ENCODE measurements around the gene ANKRD66. TPM values are rescaled to one million over a fixed set of nuclear protein-coding genes. Genes with fewer than 3 reads are reported as not detected.

Gene ANKRD66
- polyA plus RNA-seq, 1 of the 3 experiments (the other 2 are of a cell fraction): not detected

GRCh38 chr6:46699970-46700369, 46.8 kb upstream of the ANKRD66 start:
- TF ChIP-seq RFX5 (IDR thresholded peaks at IDR 0.05; ENCODE audit: low read length) (no peak), REST (IDR thresholded peaks at IDR 0.05; ENCODE audit: low read depth, low read length) (no peak), RXRA (IDR thresholded peaks at IDR 0.05; ENCODE audit: borderline replicate concordance, low read depth) (no peak), GABPA (IDR thresholded peaks at IDR 0.05; ENCODE audit: low read depth) (no peak), MXI1 (IDR thresholded peaks at IDR 0.05; ENCODE audit: low read depth, low read length) (no peak), USF2 (IDR thresholded peaks at IDR 0.05; ENCODE audit: borderline replicate concordance, low read depth, low read length) (no peak), ZBTB33 (IDR thresholded peaks at IDR 0.05; ENCODE audit: borderline replicate concordance, low read depth) (no peak), TEAD4 (IDR thresholded peaks at IDR 0.05; ENCODE audit: borderline replicate concordance, insufficient read depth) (no peak), POLR2AphosphoS5 (IDR thresholded peaks at IDR 0.05; ENCODE audit: low read depth, low read length) (no peak), IRF3 (IDR thresholded peaks at IDR 0.05; ENCODE audit: low read depth, low read length) (no peak), GATA2 (CRISPR knock-in tag; IDR thresholded peaks at IDR 0.05) (no peak), SMC3 (IDR thresholded peaks at IDR 0.05; ENCODE audit: low read depth, low read length) (no peak), YY1 (IDR thresholded peaks at IDR 0.05; ENCODE audit: low read depth) (no peak), MEF2A (IDR thresholded peaks at IDR 0.05; ENCODE audit: borderline replicate concordance, low read depth) (no peak), NRF1 (IDR thresholded peaks at IDR 0.05; ENCODE audit: low read depth, low read length) (no peak), CTCF (IDR thresholded peaks at IDR 0.05) (no peak), FOXJ3 (CRISPR knock-in tag; IDR thresholded peaks at IDR 0.05) (no peak), NFIC (IDR thresholded peaks at IDR 0.05; ENCODE audit: borderline replicate concordance) (no peak), TAF1 (IDR thresholded peaks at IDR 0.05; ENCODE audit: borderline replicate concordance, low read depth, low read length) (no peak), ELF1 (IDR thresholded peaks at IDR 0.05) (no peak)
- H3K9ac ChIP-seq: no peak overlapping the region
- CTCF ChIA-PET: no interaction called here
- H3F3A ChIP-seq (replicated peaks; ENCODE audit: insufficient read depth): no peaks in the 10 kb centered on the region
- no peaks in the 10 kb centered on the region for H3K9me3 ChIP-seq
- H3K4me3 ChIP-seq (ENCODE audit: low read depth in 2 of 2, low read length in 1 of 2): no peak overlapping the region
- no peak overlapping the region for H3K4me2 ChIP-seq
- no peaks in the 10 kb centered on the region for H3K4me1 ChIP-seq (ENCODE audit: control insufficient read depth in 1 of 2, insufficient read depth in 2 of 2, low read depth in 1 of 2, low read length in 1 of 2)
- no peaks in the 10 kb centered on the region for H3K36me3 ChIP-seq (replicated peaks in 1 of 2; ENCODE audit: control insufficient read depth in 1 of 2, insufficient read depth in 2 of 2, low read length in 1 of 2)
- H4K20me1 ChIP-seq (ENCODE audit: insufficient read depth): no peaks in the 10 kb centered on the region
- no peaks in the 10 kb centered on the region for H3K9me2 ChIP-seq
- no peak overlapping the region for H2AFZ ChIP-seq (ENCODE audit: low read depth)
- POLR2A ChIA-PET: no interaction called here
- H3K27ac ChIP-seq (ENCODE audit: low read depth in 2 of 2, low read length in 1 of 2): no peak overlapping the region
- 3% methylated on average over 1 of the region's 1 CpG for WGBS (ENCODE audit: low lambda C conversion rate)
- no peaks in the 10 kb centered on the region for H3K79me2 ChIP-seq (ENCODE audit: insufficient read depth)
- H3K27me3 ChIP-seq (ENCODE audit: insufficient read depth): no peaks in the 10 kb centered on the region
- no peak for DNase-seq

Measured in SK-N-SH (cell line).